Smooth muscle cell of bladder (primary cell): ENCODE results near the gene HLA-DOB. TPM values are rescaled to one million over a fixed set of nuclear protein-coding genes. Genes with fewer than 3 reads are reported as not detected.

ENCODE experiments used
- total RNA-seq: library from RNA; depleted of rRNA; stranded (reverse); fragments of >200 nt; gene quantifications from 2 replicates; pipeline ENCODE4 v1.2.3, GENCODE V29; 2014

HLA-DOB gene
- 0.09 and 0.14 TPM in 2 replicates for total RNA-seq

GRCh38 chr6:32816746-32817204 lies at the start of gene HLA-DOB:
Gene HLA-DOB, minus strand, starts transcription at chr6:32817002. Its CDS starts 51 bp downstream, at chr6:32816951.

DNA sequence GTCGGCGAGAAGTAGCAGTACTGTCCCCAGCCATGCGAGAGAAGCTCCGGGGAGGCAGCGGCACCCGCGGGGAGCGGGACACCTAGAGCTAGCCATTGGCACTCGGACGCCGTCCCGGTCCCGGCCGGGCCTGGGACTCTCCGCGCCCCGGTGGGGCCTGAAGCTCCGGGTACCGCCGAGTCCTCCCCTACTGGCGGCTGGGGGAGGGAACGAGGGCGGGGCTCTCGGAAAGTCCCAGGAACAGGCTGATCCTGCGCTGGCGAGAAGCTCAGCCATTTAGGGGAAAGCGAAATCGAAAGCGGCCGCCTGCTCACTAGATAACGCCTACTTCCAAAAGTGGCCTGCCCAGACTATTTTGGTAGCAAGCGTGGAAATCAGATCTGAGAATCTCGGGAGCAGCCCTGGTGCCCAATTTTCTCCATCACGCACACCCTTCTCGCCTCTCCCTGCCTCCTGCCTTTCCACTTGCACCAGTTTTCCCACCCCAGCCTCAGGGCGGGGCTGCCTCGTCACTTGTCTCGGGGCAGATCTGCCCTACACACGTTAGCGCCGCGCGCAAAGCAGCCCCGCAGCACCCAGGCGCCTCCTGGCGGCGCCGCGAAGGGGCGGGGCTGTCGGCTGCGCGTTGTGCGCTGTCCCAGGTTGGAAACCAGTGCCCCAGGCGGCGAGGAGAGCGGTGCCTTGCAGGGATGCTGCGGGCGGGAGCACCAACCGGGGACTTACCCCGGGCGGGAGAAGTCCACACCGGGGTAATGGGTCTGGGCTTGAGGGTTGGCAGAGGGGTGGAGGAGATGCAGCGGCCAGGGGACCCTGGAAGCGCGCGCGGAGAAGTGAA lies 37.0 kb upstream of the HLA-DOB start, which contains the start of the genes PSMB9 and TAP1:
Gene PSMB9 (plus strand): TSS at position 652 of the 835 bp plus-strand sequence. CDS start 38 bp downstream, at position 690.
Gene TAP1 (minus strand): TSS at position 164 of the 835 bp plus-strand sequence. CDS start 68 bp downstream, at position 96.

DNA sequence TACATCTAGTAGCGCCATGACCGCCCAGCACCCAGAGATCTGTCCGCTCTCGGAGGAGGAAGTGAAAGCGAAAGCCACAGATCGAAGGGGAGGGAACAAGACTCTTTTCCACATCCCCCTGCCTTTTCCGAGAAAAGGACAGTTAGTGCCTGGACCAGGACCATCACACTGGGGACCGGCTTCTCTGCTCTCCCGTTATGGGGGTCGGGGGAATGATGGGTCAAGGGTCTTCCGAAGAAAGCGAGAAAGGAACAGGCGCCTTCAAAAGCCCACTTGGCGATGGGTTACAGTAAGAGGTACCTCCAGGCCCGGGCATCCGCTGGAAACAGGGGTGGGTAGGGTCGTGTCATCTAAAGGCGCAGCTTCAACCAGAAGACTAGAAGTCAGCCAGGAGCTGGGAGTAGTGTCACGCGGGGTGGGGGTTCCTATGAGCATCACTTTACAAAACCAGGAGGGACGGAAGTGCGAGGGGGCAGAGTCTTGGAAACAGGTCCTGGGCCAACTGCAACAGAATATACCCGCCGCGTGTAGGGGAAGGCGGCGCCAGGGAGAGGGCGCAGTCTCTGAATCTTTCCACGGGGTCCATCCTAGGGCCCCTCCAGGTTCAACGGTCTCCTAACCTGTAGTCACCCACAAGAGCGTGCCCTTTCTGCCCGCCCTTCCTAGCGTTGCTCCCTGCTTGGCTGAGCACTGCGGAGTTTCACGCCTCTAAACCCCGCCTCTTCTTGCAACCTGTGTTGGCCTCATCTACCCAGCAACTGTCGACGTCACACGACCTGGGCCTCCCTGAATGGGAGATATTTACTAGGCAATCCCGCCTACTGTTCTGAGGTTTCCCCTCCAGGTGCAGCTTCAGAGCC lies 27.4 kb upstream of the HLA-DOB start, which contains the start of gene PSMB8:
Gene PSMB8 (minus strand): TSS at position 69 of the 860 bp plus-strand sequence. CDS start 51 bp downstream, at position 18.

DNA sequence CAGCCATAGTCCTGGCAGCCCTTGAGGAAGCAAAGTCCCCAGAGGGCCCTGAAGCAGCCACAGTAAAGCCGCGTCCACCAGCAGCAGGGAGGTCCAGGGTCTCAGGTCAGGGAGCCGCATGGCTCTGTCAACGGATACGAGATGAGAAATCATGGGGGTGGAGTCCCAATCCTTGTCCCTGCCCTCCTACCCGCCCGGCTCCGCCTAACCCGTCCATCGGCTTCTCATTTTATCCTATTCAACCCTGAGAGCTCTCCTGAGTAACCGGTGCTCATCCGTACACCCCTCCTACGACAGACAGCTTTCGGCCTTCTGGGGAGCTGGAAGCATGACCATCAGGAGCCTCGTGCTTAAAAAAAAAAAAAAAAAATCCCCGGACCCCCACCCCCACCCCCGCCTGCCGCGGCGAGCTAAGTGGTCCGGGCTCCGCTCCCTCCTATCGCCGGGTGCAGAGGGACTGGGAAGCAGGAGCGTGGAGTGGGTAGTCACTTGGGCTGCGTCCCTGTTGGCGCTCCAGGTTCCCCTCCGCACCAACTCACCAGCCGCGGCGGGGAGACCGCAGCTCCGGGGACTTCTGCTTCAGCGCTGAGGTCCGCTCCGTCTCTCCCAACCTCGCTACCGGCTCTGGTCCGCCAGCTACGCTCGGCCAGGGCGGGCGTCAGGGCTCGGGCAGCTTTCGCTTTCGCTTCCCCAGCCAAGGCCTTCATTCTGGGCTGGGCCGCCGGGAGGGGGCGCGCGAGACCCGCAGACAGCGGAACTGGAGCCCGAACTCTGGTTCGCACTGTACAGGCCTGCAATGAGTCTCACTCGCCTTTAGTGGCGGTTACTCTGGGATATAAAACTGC lies 21.5 kb upstream of the HLA-DOB start, which contains the start of gene TAP2:
Gene TAP2 (minus strand): TSS at position 626 of the 845 bp plus-strand sequence. CDS start 506 bp downstream, at position 120.

DNA sequence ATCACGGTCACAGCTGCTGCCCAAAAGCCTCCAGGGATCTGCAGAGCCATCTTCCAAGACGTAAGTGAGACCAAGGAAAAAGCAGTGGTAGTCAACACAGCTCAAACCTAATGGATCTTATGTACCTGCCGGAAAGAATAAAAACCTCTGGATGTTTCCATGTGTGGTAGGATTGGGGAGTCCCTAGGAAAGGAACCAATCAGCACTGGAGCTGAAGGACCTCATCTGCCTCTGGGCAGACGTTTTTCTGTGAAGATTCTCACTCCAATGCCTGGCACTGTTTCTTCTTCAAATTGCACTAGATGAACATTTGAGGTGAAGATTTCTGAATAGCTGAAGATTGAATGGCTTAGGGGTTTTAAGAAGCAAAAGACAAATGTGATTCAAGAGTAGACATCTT lies 53.4 kb downstream of the HLA-DOB start, which contains the start of gene HLA-DQB2:
Gene HLA-DQB2 (minus strand): TSS at position 112 of the 400 bp plus-strand sequence. CDS start 62 bp downstream, at position 50.

Other genes with a start within 250 kb of the HLA-DOB start
- gene HLA-DRB1, start 227.2 kb downstream of the HLA-DOB start, total RNA-seq: not detected in 2 replicates
- gene HLA-DQA1, start 179.6 kb downstream of the HLA-DOB start, total RNA-seq: not detected in 2 replicates
- gene HLA-DQB1, start 150.3 kb downstream of the HLA-DOB start, total RNA-seq: not detected in 2 replicates
- not detected in 2 replicates for gene HLA-DQA2, start 75.6 kb downstream of the HLA-DOB start, total RNA-seq
- not detected in 2 replicates for gene HLA-DQB2, start 53.5 kb downstream of the HLA-DOB start, total RNA-seq
- 15.8 and 21.7 TPM in 2 replicates for gene TAP2, start 21.7 kb upstream of the HLA-DOB start, total RNA-seq
- 43.6 and 51.9 TPM in 2 replicates for gene PSMB8, start 27.0 kb upstream of the HLA-DOB start, total RNA-seq
- 37.1 and 41.5 TPM in 2 replicates for gene TAP1, start 36.7 kb upstream of the HLA-DOB start, total RNA-seq
- 29.2 and 31.1 TPM in 2 replicates for gene PSMB9, start 37.2 kb upstream of the HLA-DOB start, total RNA-seq
- gene HLA-DMB, start 124.0 kb upstream of the HLA-DOB start, total RNA-seq: under 0.01 and 0.71 TPM in 2 replicates
- gene HLA-DMA, start 136.1 kb upstream of the HLA-DOB start, total RNA-seq: 1.8 and 2.1 TPM in 2 replicates
- gene BRD2, start 151.6 kb upstream of the HLA-DOB start, total RNA-seq: 54.8 and 73.9 TPM in 2 replicates
- under 0.01 TPM in 1 of 2 replicates, not detected in the other for gene HLA-DOA, start 192.6 kb upstream of the HLA-DOB start, total RNA-seq